ENCODE results near the gene SLC25A53. TPM values are rescaled to one million over a fixed set of nuclear protein-coding genes. Genes with fewer than 3 reads are reported as not detected.
"Not testable (repeated sequence)": the region's sequence is repeated elsewhere in the genome, so short reads cannot be mapped to it uniquely, and the experiment has no call there.

Gene SLC25A53
- total RNA-seq, 1 experiment from 2014 or later, result 2.3 TPM

DNA sequence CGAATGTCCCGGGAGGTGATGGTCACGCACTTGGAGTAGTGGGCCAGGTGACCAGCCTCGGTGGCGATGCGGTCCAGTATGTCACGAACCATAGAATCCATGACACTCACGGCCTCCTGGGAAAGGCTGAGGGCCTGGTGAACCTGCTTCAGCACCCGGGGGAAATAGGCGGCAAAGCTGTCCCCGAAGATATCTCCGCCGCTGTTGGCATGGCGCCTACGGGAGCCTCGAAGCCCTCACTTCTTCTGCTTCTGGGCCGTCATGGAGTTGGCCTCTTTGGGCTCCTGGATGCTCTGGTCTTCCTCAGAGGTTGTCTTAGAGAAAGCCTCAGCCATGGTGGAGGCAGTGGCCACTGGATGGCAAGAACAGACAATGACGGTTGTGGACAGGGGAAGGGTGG, 94.2 kb downstream of the SLC25A53 start:
- not testable (repeated sequence) for H3K27me3 ChIP-seq (ENCODE audit: control insufficient read depth, insufficient read depth, low read length); H3K4me3 ChIP-seq (ENCODE audit: insufficient read depth, low read depth, low read length); DNase-seq; H3K36me3 ChIP-seq (replicated peaks; ENCODE audit: control insufficient read depth, insufficient read depth, low read length)

DNA sequence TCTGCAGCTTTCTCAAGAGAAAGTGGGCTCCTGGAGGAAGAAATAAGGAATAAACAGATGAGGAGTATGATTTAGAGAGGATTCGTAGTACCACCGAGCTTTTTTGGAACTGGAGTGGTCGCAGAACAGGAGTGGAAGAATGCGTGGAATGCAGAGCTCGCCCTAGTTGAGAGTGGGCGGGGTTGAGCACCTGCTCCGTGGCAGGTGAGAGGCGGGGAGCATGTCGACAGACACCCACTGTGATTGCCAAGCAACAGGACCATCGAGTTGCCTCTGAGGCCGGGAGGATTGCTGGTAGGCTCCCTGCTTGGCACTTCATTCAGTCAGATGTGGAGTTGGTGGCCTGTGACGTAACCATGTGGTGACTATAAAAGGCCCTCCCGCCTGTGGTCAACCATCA, 101.9 kb downstream of the SLC25A53 start:
- not testable (repeated sequence) for DNase-seq

More for the DNA sequence above, 101.9 kb downstream of the SLC25A53 start:
- H3K27me3 ChIP-seq (ENCODE audit: control insufficient read depth, insufficient read depth, low read length); H3K36me3 ChIP-seq (replicated peaks; ENCODE audit: control insufficient read depth, insufficient read depth, low read length); H3K4me3 ChIP-seq (ENCODE audit: insufficient read depth, low read depth, low read length): not testable (repeated sequence)

Other genes starting within 250 kb of the SLC25A53 start
- gene TMSB15B, start 194.4 kb downstream of the SLC25A53 start, total RNA-seq (2014; rRNA removed; shearing (Covaris generic)), result 19.7 and 29.4 TPM in 2 replicates
- not detected in 2 replicates for gene H2BW1, start 143.3 kb downstream of the SLC25A53 start, total RNA-seq (2014; rRNA removed; shearing (Covaris generic))
- not detected in 2 replicates for gene H2BW2, start 117.1 kb downstream of the SLC25A53 start, total RNA-seq (2014; rRNA removed; shearing (Covaris generic))
- gene TMSB15C, start 80.8 kb downstream of the SLC25A53 start, total RNA-seq (2014; rRNA removed; shearing (Covaris generic)), result 3.5 and 5.2 TPM in 2 replicates
- gene ZCCHC18, start 44.5 kb downstream of the SLC25A53 start, total RNA-seq (2014; rRNA removed; shearing (Covaris generic)), result 3.5 and 6.0 TPM in 2 replicates
- gene FAM199X, start 9.4 kb upstream of the SLC25A53 start, total RNA-seq (2014; rRNA removed; shearing (Covaris generic)), result 23.9 and 25.7 TPM in 2 replicates
- gene ESX1, start 97.9 kb upstream of the SLC25A53 start, total RNA-seq (2014; rRNA removed; shearing (Covaris generic)), result not detected in 2 replicates

Measured in H7 (cell line).